ENCODE measurements around the gene COG5.

DNA sequence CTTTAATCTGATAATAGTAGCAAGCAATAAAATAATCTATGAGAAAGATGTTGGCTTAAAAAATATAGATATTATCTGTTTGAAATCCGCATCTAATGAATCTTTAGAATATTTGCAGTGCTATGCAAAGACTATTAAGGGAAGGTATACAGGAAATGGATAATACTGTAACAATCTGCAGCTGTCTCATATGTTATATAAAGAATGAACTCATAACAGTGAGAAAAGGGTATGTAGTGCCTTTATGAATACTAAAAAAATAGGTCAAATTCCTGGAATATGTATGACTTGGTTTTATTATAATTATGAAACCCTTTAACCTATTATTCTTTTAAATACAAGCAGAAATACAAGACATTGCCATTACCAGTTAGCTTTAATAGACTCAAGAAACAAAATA lies 198.9 kb downstream of the COG5 start:
- TF ChIP-seq, protein P1, sequence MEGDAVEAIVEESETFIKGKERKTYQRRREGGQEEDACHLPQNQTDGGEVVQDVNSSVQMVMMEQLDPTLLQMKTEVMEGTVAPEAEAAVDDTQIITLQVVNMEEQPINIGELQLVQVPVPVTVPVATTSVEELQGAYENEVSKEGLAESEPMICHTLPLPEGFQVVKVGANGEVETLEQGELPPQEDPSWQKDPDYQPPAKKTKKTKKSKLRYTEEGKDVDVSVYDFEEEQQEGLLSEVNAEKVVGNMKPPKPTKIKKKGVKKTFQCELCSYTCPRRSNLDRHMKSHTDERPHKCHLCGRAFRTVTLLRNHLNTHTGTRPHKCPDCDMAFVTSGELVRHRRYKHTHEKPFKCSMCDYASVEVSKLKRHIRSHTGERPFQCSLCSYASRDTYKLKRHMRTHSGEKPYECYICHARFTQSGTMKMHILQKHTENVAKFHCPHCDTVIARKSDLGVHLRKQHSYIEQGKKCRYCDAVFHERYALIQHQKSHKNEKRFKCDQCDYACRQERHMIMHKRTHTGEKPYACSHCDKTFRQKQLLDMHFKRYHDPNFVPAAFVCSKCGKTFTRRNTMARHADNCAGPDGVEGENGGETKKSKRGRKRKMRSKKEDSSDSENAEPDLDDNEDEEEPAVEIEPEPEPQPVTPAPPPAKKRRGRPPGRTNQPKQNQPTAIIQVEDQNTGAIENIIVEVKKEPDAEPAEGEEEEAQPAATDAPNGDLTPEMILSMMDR (IDR thresholded peaks at IDR 0.05): no peak
- no peak for TF ChIP-seq POLR2A (IDR thresholded peaks at IDR 0.05)
